Muscle layer of duodenum (tissue), 2 donors: ENCODE results near the gene AIP.

Experiments used
- H3K27ac ChIP-seq: one replicate; pipeline ENCODE4 v1.7.0; 2013; ENCODE audit warnings: mild to moderate bottlenecking, low read length
- H3K27me3 ChIP-seq: one replicate; pipeline ENCODE4 v1.7.0; 2013; ENCODE audit warnings: low read depth, mild to moderate bottlenecking, control low read depth, low read length
- H3K36me3 ChIP-seq, 2 donors: one replicate each; pipeline ENCODE4 v1.7.0; 2013; ENCODE audit warnings: low read length in 2 of 2, control low read depth in 1 of 2, mild to moderate bottlenecking in 1 of 2; ENCODE audit not compliant: insufficient read depth in 2 of 2, control insufficient read depth in 1 of 2
- H3K4me1 ChIP-seq, 2 donors: one replicate each; pipeline ENCODE4 v1.7.0; 2013; ENCODE audit warnings: low read length in 2 of 2, mild to moderate bottlenecking in 2 of 2, control low read depth in 1 of 2, moderate library complexity in 1 of 2; ENCODE audit not compliant: insufficient read depth in 2 of 2, control insufficient read depth in 1 of 2
- H3K4me3 ChIP-seq, 2 donors: one replicate each; pipeline ENCODE4 v1.7.0; 2013; ENCODE audit warnings: low read length in 2 of 2, low read depth in 1 of 2, mild to moderate bottlenecking in 1 of 2
- H3K9me3 ChIP-seq, 2 donors: one replicate each; pipeline ENCODE4 v1.7.0; 2013; ENCODE audit warnings: low read length in 2 of 2, control low read depth in 1 of 2, mild to moderate bottlenecking in 1 of 2; ENCODE audit not compliant: control insufficient read depth in 1 of 2
- donor health status: healthy.

AIP gene

DNA sequence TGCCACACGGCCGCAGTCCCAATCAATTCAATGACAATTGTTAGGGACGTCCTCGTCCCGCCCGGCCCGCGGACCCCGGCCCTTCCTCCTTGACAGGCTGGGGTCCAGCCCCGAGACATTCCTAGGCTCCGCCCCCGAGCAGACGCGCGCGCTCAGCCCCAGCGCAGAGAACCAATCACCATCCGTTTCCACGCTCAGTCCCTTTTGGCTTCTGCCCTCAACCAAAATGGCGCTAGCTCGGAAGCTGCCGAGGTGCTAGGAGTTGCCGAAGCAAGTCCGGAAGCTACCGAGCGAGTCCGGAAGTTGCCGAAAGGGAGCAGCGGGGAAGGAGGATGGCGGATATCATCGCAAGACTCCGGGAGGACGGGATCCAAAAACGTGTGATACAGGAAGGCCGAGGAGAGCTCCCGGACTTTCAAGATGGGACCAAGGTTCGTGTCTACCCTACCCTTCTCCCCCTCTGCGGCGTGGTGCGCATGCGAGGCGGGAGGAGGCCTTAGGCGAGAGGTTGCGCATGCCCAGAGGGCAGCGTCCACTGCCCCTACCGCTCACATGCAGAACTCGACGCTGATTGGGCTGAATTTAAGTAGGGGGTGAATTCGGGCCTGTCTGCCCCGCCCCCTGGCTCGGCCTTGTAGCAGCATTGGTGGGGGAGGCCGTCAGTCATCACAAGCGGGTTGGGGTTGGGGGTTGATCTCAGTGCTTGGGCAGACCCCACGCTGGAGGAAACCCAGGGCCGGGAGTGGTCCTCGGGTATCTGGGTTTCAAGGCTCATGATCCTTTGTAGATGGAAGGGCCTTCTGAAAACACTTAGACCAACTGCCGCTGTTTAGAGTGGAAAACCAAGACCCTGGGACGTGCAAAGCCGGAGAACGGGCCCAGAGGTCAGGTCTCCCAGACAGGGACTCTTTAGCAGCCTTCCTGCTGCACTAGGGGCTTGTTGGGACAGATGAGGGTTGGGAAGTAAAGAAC lies at the start of gene AIP:
Gene AIP, plus strand, starts transcription at position 200 of the 972 bp plus-strand sequence. Its CDS starts 133 bp downstream, at position 333.
- H3K36me3 ChIP-seq: peaks cover 0 to 12% of the 10 kb centered on the region in 2 donors
- no peaks in the 10 kb centered on the region for H3K9me3 ChIP-seq
- peak within 1 kb of the TSS; percentile 68 to 88 for H3K4me3 ChIP-seq

GRCh38 chr11:67433536-67434394 lies 49.1 kb upstream of the AIP start:
- Histone ChIP-seq H3K4me1 (peaks cover 0 to 11% of the 10 kb centered on the region in 2 donors), H3K27ac (no peak overlapping the region), H3K27me3 (no peaks in the 10 kb centered on the region), H3K36me3 (peaks cover 11 to 67% of the 10 kb centered on the region in 2 donors), H3K9me3 (no peaks in the 10 kb centered on the region), H3K4me3 (no peak overlapping the region)

More for the DNA sequence above, at the start of gene AIP:
- Histone ChIP-seq H3K4me1 (peaks cover 14 to 28% of the 10 kb centered on the region in 2 donors), H3K27ac (peak within 1 kb of the TSS; percentile 91), H3K27me3 (no peaks in the 10 kb centered on the region)

DNA sequence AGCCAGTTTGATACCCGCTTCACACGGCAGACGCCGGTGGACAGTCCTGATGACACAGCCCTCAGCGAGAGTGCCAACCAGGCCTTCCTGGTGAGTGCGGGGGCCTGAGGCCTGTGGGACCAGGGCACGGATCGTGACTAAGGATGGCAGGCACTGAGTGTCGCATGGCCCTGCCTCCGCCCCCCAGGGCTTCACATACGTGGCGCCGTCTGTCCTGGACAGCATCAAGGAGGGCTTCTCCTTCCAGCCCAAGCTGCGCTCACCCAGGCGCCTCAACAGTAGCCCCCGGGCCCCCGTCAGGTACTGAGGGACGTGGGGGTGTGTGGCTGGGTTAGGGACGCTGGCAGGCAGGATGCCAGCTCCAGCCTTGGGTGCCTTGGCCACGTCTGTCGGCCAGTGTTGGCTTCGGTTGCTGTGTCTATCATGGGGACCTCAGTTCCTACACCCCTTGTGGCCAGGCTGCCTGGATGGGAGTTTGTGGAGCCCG lies 48.4 kb upstream of the AIP start:
- Histone ChIP-seq H3K9me3 (no peaks in the 10 kb centered on the region), H3K36me3 (peaks cover 11 to 73% of the 10 kb centered on the region in 2 donors), H3K4me3 (no peak overlapping the region), H3K27me3 (no peaks in the 10 kb centered on the region), H3K4me1 (peaks cover 0 to 7% of the 10 kb centered on the region in 2 donors), H3K27ac (no peak overlapping the region)

DNA sequence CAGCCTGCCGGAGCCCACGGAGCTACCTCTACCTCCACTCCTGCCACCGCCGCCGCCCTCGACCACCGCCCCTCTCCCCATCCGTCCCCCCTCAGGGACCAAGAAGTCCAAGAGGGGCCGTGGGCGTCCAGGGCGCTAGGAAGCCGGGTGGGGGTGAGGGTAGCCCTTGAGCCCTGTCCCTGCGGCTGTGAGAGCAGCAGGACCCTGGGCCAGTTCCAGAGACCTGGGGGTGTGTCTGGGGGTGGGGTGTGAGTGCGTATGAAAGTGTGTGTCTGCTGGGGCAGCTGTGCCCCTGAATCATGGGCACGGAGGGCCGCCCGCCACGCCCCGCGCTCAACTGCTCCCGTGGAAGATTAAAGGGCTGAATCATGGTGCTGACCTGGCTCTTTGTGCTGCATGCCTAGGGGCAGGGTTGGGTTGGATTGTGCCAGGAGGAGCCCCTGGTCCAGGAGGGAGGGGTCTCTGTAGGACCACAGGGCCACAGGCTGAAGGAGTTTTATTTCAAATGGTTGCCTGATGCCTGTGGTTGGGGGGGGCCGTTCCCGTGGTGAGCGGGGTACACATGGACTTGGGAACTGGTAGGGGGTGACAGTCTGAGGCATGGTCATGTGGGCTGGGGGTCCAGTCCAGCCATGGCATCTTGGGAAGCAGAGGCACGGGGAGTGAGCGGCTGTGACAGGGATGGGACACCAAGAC lies 47.6 kb upstream of the AIP start:
- Histone ChIP-seq H3K4me1 (peaks cover 0 to 4% of the 10 kb centered on the region in 2 donors), H3K4me3 (no peak overlapping the region), H3K27ac (no peak overlapping the region), H3K36me3 (peaks cover 11 to 80% of the 10 kb centered on the region in 2 donors), H3K9me3 (no peaks in the 10 kb centered on the region), H3K27me3 (no peaks in the 10 kb centered on the region)

GRCh38 chr11:67435727-67436458 lies 46.9 kb upstream of the AIP start:
- Histone ChIP-seq H3K36me3 (peaks cover 11 to 87% of the 10 kb centered on the region in 2 donors), H3K9me3 (no peaks in the 10 kb centered on the region), H3K4me1 (peaks cover 0 to 4% of the 10 kb centered on the region in 2 donors), H3K27ac (no peak overlapping the region), H3K27me3 (no peaks in the 10 kb centered on the region), H3K4me3 (no peak overlapping the region)

- H3K9me3 ChIP-seq: no peaks in the 10 kb centered on the region
- peaks cover 11 to 87% of the 10 kb centered on the region in 2 donors for H3K36me3 ChIP-seq
- no peak overlapping the region for H3K27ac ChIP-seq
- peaks cover 0 to 4% of the 10 kb centered on the region in 2 donors for H3K4me1 ChIP-seq
- H3K4me3 ChIP-seq: peak overlapping the region in 1 of 2 donors; percentile 3
- no peaks in the 10 kb centered on the region for H3K27me3 ChIP-seq
Measured at GRCh38 chr11:67436459-67437081, 46.3 kb upstream of the AIP start.

DNA sequence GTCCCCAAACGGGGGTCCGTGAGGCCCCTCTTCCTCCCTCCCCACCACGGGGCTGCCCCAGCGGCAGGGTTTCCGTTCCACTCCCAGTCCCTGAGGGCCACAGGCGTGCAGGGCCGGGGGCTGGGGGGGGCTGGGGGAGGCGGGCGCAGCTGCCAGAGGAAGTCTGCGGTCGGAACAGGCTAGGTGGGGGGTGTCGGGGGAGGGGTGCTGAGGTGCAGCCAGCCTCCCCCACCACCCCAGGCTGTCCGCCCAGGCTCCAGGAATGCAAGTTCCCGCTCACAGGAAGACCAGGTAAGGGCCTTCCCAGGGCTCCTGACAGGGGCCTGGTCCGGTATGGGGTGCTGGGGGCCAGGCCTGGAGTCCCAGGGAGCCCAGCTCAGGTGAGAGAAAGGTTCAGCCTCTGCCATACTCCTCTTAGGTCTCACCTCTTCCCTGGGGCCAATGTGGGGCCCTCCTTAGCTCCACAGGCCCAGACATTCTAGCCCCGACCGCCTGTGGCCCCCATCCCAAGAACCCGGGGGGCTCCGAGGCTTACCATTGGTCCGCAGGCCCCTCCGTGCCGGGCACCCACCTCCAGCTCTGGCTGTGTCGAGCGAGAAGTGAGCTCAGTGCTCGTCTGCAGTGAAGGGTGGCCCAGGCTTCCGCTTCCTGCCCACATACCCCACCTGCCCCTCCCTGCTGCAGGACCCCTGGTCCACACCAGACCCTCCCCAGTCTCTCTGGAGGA lies 45.6 kb upstream of the AIP start, which contains the start of gene PTPRCAP:
Gene PTPRCAP, minus strand, starts transcription at position 601 of the 727 bp plus-strand sequence. Its CDS starts 63 bp downstream, at position 538.
- Histone ChIP-seq H3K9me3 (no peaks in the 10 kb centered on the region), H3K27me3 (no peaks in the 10 kb centered on the region), H3K4me3 (peak within 1 kb of the TSS in 1 of 2 donors; percentile 3), H3K36me3 (peaks cover 11 to 85% of the 10 kb centered on the region in 2 donors), H3K4me1 (peaks cover 0 to 9% of the 10 kb centered on the region in 2 donors), H3K27ac (no peak within 1 kb of the TSS)

- Histone ChIP-seq H3K4me1 (peaks cover 0 to 14% of the 10 kb centered on the region in 2 donors), H3K4me3 (no peak overlapping the region), H3K27ac (no peak overlapping the region), H3K27me3 (no peaks in the 10 kb centered on the region), H3K36me3 (peaks cover 6 to 81% of the 10 kb centered on the region in 2 donors), H3K9me3 (no peaks in the 10 kb centered on the region)
Measured at GRCh38 chr11:67437809-67438157, 45.0 kb upstream of the AIP start.

DNA sequence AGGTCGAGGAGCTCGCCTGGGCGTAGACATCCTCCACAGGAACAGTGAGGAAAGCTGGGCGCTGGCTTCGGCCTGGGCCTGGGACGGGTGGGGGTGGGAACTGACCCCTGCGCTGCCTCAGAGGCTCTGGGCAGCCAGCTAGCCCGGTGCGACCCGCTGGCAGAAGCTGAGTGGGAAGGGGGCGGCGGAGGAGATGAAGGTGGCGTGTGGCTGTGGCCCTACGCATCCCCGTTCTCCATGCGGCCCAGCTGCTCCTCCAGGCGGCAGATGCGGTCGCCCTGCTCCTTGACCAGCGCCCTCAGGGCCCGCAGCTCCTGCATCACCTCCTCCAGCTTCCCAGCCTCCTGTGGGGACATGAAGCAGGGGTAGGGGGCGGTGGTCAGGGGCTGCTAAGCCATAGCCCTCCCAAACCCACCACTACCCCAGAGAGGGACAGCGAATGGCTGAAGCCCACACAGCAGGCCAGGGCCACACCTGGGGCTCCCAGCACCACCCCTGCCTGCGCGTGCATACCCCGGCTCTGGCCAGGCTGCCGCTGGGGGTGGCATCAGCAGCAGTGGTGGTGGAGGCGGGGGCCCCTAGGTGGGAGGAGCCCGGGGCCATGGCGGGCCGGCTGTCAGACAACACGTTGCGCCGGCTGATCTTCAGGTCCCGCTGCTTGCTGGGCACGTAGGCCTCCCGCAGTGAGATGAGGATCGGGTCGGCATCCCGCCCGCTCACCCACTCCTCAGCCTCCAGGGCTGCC lies 44.5 kb upstream of the AIP start:
- Histone ChIP-seq H3K9me3 (no peaks in the 10 kb centered on the region), H3K4me1 (peaks cover 0 to 15% of the 10 kb centered on the region in 2 donors), H3K36me3 (peaks cover 4 to 76% of the 10 kb centered on the region in 2 donors), H3K4me3 (no peak overlapping the region), H3K27ac (no peak overlapping the region), H3K27me3 (no peaks in the 10 kb centered on the region)
